GM18870 (cell line): Measurements from ENCODE around the gene ZNRD2.

ENCODE experiments used
- ATAC-seq: cut with Tn5 transposase; IDR thresholded peaks from one replicate; pipeline ENCODE4 v1.9.1; 2021; ENCODE audit warnings: moderate library complexity; ENCODE audit not compliant: unreplicated experiment

The ZNRD2 gene

DNA sequence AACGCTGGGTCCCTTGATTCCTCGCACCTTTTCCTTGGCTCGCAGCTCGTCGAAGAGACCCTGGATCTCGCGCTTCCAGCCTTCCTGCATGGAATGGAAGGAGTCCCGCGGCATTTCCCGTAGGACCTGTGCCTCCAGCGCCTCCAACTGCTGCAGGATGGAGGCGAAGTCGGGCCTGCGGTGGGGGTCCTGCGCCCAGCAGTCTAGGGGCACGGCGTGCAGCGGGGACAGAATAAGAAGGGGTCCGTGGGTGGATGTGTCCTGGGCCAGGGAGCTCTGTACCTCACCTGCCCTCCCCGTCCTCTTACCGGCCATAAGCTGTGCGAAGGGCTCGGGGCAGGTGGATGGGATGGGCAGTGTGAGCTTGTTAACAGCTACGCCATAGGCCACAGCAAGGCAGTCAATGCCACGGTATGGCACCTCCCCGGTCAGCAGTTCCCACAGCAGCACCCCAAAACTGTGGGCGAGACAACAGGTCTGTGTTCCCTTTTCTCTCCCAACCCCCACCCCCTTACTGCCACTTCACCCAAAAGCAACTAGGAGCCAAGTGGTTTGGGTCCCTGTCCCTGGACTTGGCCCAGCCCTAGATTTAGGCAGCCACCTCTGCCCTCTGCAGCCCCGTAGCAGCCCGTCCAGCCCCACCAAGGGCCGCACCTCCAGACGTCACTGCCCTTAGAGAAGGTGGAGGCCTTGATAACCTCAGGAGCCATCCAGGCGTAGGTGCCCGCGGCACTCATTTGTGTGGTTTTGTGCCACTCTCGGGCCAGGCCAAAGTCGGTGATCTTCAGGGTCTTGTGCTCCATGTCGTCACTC is 37.5 kb downstream of the ZNRD2 start:
- ATAC-seq = no peak

DNA sequence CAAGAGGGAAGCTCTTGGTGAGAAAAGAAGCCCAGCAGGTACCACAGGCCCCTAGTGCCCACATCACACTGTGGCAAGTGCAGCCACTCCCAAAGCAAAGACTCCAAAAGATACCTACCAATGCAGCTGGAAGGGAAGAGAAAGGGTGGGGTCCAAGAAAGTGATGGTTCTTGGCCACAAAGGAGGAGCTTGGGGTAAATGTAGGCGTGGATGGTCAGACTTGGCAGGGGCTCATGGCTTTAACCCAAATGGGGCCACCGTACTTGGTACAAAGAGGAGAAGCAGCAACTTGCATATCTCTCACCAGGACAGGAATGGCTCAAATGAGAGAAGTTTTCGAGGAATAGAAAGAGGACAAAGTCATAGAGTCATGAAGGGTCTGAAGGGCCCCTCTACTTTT is 39.0 kb downstream of the ZNRD2 start:
- no peak for ATAC-seq

DNA sequence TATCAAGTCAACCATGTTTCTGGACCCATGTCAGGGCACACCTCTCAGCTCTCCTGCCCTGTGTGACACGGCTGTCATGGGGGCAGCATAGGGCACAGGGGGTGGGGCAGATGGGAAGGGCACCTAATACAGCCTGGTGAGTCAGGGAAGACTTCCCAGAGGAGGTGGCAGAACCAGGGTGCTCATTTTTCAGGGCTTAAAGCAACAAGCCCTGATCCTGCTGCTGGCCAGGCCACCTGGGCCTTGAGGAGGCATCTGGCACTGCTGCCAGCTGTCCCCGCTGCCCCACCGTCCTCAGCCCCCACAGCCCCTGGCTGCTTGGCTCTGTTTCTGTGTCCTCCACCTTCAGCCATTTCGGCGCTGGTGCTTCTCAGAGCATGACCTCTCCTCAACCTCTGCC is 39.4 kb downstream of the ZNRD2 start:
- ATAC-seq = no peak

DNA sequence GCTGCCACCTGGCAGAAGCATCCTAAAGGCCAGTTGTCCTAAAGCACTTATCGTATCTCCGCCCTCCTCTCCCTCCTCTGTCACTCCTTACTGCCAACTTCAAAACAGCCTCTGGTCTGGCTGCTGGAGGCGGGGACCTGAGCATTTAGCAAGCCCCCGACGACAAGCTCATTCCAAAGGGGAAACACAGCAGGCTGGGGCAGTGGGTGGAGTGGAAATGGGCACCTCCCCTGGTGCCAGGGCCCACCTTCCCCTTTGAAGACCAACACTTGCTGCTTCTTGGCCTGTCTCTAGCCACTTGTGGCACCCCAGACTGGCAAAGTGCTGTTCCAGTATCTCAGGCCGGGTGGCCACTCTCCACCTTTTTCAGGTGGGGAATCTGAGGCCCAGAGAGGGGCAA is 40.1 kb downstream of the ZNRD2 start:
- ATAC-seq = no peak

DNA sequence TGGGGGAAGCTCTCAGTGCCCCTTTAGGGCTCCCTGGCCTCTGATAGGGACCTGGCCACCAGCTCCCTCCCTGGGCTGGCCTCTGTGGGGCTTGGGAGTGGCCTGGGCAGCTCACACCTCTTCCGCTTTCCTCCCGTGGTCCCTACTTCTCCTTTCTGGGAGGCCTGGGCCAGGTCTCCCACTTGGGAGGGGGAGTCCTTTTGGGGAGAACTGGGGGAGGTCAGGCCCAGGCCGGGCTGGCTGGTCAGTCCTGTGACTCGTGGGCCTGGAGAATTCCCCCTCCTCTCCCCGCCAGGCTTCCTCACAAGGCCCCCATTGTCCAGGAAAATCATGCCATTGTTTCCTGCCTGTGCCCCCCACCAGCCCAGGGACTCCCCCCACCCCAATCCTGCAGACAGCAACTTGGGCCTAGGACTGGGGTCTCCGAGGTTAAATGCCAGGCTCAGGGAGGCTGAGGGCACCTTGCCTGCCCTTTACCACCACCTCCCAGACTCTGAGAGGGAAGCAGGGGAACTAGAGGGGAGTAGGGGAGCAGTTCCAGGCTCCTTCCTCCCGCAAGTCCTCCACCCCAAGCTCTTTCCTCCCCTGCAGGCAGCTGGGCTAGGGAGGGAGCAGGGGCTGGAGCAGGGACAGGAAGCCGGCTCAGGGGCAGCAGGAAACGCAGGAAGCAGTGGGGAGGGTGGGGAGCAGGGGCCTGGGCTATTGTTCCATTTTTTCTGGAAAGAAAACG is 40.9 kb downstream of the ZNRD2 start:
- ATAC-seq = no peak

DNA sequence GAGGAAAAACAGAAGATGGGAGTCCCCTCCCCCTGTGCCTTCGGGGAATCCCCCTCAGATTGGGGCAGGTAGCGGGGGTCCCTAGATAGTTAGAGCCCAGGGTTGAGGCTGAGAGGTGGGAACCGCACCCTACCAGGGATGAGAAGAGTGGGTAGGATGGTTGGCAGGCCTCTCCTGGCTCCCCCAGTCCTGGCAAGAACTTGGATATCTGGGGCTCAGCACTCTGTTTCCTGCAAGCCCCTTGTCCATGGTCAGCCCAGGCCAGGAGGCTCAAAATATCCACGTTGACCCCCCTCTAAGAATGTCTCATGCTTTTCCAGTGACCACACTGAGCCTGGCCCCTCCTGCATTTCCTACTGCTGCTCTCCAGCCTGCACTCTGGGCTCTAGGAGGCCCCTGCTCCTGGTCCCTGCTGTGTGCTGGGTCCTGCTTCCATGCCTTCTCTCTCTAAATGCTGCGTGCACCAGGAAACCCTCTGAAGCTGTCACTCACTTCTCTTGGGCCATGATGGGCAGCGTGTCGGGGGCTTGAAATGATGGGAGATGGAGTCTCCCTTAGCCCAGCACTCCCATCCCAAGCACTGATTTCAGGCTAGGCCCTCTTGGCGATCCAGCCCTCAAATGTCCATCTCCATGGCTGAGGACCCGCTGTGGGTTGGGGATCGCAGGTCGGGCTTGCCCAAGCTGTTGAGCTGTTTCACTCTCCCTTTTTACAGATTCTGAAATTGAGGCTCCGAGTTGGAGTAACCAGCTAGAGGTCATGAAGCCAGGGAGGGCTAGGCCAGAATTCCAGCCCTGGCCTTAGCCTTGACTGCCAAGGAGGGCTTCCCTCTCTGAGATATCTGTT is 41.7 kb downstream of the ZNRD2 start:
- ATAC-seq = no peak

DNA sequence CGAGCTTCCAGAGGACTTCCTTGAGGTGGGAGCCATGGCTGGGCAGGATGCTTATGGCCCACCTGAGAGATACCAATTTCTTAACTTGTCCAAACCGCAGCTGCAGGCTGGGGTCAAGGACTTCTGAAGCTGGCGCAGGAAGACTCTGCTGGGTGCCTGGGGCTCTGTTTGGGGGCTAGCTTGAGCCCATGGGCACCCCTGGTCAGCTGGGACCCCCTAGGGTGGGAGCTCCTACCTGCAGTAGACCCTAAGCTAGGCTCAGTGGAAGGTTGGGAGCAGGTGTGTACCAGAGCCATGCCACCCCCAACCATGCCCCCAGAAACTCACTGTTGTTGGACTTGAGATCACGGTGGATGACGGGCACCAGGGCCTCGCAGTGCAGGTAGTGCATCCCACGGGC is 42.4 kb downstream of the ZNRD2 start:
- ATAC-seq = no peak

DNA sequence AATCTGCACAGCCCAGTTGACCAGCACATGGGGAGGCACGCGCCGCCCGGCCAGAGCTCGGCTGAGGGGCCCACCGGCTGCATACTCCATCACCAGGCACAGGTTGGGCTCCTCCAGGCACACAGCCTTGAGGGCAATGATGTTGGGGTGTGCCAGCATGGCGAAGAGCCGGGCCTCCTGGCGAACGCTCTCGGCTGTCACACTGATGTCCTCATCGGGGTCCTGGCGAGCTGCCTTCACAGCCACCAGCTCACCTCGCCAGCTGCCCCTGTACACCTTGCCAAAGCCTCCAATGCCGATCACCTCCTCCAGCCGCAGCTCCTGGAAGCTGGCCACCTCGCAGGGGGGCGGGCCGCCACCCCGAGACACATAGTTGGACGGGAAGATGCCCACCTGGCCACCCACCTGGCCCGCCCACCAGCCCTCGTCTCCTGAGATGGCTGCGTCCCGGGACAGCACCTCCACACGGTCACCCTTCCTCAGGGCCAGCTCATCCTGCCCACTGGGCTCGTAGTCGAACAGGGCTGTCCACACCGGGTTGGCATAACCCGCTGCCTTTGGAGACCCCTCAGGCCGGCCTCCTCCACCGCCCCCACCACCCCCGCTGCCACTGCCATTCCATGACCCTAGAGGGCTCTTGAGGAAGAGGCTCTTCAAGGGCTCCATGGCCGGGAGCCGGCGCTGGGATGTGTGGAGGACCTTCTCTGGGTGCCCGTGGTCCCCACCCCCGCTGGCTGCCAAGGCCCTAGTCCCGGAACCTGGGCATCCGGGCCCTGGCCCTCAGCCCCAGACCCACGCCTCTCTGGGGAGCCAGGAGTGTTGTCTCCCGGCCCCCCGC is 43.0 kb downstream of the ZNRD2 start:
- no peak for ATAC-seq

DNA sequence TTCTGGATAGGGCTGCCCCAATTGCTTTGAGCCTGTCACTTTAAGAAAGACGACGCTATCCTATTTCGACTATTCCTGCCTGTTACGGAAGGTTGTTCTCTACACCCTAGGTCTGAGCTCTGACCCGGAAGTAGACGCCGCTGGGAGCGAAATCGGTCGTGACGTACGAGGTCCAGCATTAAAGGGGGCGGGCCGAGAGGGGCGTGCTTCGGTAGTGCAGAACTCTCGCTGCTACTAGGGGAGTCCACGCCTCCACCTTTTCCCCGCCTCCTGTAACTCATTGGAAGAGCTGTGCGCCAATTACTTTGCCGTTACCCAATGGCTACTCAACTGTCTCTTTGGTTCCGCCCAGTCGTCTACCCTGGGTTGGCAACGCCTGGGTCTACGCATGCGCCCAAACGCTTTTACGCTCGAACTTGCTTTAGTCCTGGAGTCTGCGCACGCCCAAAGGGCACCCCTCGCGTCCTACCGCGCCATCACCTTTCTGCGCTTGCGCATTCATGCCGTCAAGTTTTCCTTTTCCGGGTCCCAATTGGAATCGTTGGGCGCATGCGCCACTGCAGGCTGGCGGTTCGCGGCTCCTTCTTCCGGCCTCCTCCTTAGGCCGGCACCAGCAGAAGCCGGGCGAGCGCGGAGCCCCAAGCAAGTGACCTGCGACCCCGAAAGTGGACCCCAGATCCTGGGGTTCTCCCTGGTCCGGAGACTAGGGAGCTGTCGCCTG is 45.1 kb downstream of the ZNRD2 start, which contains the start of gene PCNX3:
PCNX3 (plus strand) TSS at position 548 of the 721 bp plus-strand sequence. CDS start 536 bp downstream, outside the sequence.
- ATAC-seq = peak; percentile 80

DNA sequence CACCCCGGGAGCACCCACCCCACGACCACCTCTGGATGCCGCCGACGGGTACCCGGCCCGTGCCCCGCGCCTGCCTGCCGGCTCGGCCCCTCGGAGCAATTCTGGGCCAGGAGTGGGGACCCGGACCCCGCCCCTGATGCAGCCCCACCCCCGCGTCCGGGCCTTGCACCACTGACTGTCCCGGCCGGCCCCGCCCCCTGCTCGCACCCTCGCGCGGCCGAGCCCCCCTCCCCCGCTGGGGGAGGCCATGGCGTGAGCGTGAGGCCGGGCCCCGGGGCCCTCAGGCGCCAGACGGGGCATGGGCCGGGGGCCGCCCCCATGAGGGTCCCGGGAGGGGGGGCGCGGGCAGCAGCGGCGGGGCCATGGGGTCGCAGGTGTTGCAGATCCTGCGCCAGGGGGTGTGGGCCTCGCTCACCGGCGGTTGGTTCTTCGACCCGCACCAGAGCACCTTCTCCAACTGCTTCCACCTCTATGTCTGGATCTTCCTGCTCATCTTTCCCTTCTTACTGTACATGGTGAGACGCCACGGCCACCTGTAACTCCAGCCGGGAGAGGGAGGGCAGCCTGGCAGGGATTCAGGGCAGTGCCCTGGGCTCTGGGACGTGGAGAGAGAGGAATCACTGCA is 45.8 kb downstream of the ZNRD2 start:
- ATAC-seq = no peak

DNA sequence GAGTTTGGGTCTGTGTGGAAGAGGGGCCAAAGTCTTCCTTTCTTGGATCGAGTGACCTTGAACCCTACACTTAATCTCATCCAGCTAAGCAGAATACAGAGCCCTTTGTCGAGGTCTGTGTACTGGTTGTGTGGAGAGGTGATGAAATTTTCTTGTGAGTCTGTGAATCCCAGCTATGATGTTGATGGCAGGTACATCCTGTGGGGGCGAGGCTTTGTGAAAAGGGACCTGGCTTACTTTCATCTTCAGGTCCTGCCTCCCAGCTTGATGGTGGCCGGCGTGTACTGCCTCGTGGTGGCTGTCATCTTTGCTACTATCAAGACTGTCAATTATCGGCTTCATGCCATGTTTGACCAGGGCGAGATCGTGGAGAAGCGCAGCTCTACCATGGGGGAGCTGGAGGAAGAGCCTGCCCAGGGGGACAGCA is 46.3 kb downstream of the ZNRD2 start:
- no peak for ATAC-seq

DNA sequence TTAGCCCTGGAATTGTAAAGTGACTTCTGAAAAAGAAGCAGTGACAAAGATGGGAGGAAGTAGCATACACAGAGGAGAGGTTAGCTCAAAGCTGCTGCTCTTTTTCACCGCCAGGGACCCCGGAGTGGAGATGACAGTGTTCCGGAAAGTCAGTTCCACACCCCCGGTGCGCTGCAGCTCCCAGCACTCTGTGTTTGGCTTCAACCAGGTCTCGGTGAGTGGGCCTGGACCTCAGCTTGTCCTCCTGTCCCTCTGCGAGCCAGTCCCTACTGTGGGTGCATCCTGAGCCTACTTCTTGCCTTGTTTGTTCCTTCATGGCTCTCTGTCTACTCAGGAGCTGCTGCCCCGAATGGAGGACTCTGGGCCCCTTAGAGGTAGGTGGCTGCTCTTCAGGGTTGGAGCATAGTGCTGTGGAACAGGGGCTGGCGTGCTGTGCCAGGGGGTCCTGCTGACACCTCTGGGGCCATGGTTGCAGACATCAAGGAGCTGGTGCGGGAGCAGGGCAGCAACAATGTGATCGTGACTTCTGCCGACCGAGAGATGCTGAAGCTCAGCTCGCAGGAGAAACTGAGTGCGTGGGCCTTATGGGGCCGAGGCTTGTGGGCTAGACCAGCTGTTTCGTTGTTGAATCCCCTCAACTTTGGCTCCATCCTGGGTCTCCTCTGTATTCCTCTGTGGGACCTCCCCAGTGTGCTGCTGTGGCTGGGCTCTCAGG is 47.0 kb downstream of the ZNRD2 start:
- ATAC-seq = no peak

DNA sequence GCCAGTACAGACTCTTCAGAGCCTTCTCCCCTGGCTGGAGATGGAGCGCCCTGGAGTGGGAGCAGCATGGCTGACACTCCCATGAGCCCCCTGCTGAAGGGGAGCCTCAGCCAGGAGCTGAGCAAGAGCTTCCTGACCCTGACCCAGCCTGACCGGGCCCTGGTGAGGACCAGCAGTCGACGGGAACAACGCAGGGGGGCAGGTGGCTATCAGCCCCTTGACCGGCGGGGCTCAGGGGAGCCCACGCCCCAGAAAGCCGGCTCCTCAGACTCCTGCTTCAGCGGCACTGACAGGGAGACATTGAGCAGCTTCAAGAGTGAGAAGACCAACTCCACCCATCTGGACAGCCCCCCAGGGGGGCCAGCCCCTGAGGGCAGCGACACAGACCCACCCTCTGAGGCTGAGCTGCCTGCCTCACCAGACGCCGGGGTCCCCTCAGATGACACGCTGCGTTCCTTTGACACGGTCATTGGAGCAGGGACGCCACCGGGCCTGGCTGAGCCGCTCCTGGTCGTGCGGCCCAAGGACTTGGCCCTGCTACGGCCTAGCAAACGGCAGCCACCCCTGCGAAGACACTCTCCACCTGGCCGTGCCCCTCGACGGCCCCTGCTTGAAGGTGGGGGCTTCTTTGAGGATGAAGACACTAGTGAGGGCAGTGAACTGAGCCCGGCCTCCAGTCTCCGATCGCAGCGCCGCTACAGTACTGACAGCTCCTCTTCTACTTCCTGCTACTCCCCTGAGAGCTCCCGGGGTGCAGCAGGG is 47.9 kb downstream of the ZNRD2 start:
- ATAC-seq = no peak

DNA sequence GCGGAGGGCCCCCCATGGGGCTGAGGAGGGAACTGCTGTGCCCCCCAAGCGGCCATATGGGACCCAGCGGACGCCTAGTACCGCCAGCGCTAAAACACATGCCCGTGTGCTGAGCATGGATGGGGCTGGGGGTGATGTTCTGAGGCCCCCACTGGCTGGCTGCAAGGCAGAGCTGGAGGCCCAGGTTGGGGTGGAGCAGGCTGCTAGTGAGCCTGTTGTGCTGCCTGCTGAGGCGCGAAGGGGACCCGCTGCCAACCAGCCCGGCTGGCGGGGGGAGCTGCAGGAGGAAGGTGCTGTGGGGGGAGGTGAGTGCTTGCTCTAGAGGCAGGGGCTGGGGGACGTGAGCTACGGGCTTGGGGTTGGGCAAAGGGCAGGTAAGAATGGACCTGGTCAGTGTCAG is 48.5 kb downstream of the ZNRD2 start:
- no peak for ATAC-seq

DNA sequence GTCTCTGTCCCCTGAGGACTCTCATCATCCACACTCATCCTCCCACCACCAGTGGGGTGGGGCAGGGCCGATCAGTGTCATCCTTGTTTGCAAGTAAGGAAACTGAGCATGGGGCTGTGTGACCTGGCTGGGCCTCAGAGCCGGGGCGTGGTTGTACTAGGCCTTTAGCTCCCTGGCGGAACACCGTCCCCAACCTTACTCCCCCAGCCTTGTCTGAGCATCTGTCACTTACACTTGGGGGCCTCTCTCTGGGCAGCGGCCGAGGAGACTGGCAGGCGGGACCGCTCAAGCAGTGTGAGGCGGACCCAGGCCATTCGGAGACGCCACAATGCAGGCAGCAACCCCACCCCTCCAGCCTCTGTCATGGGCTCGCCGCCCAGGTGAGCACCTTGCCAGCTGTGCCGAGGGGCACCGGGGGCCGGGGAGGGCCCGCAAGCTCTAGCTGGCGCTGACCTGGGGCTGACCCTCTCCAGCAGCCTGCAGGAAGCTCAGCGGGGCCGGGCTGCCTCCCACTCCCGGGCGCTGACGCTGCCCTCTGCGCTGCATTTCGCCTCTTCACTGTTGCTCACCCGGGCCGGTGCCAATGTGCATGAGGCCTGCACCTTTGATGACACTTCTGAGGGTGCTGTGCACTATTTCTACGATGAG is 49.1 kb downstream of the ZNRD2 start:
- no peak for ATAC-seq

DNA sequence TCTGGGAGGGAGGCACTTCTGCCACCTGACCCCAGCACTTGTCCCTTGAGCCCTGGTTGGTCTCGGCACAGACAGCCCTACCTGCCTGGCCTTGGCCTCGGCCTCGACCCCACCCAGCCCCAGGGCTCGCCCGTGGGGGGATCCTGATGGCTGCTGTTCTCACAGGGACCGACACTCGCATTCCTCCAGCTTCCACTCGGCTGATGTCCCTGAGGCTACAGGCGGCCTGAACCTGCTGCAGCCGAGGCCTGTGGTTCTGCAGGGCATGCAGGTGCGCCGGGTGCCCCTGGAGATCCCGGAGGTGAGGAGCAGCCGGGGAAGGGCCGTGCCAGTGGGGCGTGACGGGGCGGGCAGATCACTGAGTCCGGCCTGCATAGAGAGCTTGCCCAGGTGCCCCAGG is 50.4 kb downstream of the ZNRD2 start:
- ATAC-seq = no peak

DNA sequence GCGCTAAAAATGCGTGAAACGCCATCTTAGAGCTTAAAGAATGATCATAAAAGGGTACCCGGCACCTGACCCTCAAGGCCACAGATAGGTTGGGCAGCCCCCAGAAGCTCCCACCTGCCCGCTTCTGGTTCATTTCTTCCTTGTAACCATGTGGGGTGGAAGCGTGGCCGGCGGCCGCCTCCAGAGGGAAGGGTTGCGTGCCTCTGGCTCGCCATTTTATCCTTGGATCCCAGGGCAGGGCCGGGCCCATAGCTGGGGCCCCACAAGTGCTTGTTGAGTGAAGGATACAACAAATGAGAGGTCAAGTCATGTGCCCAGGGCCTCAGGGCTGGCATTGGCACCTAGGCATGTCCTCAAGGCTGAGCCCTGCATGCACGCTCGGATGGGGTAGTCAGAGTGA is 51.2 kb downstream of the ZNRD2 start:
- no peak for ATAC-seq
